Lung microvascular endothelial cell (primary cell): ENCODE data around the gene PLK5. TPM values are rescaled to one million over a fixed set of nuclear protein-coding genes. Genes with fewer than 3 reads are reported as not detected.
"Not testable (repeated sequence)": the region's sequence is repeated elsewhere in the genome, so short reads cannot be mapped to it uniquely, and the experiment has no call there.

Experiments
- DNase-seq, 2 donors: peaks; one replicate each; pipeline versions ENCODE4 v3.0.0 to v3.0.0-alpha.2; 2010; ENCODE audit warnings: low read depth in 2 of 2
- total RNA-seq: library from RNA; depleted of rRNA; stranded (reverse); fragments of >200 nt; gene quantifications from 2 replicates; pipeline ENCODE4 v1.2.1, GENCODE V29; 2014

PLK5 gene
- total RNA-seq, 1 donor from 2014 or later: not detected

DNA sequence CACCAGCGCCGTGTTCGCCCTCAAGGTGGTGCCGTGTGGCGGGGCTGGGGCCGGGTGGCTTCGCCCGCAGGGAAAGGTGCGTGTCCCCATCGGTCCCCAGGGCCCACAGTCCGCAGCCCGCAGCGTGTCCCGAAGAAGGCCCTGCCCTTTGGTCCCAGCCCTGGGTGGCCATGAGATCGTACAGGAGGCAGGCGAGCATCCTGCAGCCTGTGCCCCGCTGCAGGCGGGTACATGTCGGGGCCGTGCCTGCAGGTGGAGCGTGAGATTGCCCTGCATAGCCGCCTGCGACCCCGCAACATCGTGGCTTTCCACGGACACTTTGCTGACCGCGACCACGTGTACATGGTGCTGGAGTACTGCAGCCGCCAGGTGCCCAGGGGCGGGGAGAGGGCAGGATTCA, 1.5 kb downstream of the PLK5 start:
- DNase-seq: no peak

DNA sequence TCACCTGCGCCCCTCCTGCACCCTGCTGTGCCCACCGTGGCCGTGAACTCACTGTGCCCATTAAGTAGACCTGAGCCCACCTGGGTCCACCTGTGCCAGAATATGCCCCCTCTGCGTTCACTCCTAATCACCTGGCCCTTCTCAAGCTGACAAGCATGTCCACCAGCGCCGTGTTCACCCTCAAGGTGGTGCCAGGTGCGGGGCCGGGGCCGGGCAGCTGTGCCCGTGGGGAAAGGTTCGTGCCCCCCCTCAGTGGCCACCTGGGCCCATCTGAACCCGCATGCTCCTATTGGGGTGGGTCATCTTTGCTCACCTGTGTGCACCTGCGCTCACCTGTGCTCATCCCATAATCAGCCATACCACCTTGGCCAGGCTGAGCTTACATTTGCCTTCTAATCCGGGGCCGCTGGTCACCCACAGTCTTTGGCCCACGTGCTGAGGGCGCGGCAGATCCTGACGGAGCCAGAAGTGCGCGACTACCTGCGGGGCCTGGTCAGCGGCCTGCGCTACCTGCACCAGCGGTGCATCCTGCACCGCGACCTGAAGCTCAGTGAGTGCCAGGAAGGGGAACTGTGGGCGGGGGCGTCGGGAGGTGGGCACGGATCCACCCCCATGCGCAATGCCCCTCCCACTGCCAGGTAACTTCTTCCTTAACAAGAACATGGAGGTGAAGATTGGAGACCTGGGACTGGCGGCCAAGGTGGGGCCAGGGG, 2.3 kb downstream of the PLK5 start:
- DNase-seq: no peak

DNA sequence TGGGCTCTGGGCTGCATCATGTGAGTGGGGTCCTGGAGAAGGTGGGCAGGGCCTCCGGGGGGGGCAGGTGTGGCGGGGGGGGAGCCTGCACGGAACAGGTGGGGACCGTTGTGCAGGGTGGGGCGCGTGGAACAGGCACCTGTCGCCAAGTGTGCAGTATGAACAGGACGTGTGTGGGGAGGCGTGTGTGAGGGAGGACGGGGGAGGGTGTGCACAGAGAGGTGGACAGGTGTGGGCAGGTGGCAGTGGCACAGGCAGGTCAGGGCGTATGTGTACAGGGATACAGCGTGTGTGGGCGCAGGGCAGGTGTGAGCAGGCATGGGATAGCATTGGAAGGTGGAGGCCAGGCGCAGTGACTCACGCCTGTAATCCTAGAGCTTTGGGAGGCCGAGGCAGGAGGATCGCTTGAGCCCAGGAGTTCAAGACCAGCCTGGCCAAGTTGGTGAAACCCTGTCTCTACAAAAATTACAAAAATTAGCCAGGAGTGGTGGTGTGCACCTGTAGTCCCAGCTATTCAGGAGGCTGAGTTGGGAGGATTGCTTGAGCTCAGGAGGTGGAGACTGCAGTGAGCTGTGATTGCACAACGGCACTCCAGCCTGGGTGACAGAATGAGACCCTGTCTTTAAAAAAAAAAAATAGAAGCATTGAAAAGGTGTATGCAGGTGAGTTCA, 3.2 kb downstream of the PLK5 start:
- no peak for DNase-seq

DNA sequence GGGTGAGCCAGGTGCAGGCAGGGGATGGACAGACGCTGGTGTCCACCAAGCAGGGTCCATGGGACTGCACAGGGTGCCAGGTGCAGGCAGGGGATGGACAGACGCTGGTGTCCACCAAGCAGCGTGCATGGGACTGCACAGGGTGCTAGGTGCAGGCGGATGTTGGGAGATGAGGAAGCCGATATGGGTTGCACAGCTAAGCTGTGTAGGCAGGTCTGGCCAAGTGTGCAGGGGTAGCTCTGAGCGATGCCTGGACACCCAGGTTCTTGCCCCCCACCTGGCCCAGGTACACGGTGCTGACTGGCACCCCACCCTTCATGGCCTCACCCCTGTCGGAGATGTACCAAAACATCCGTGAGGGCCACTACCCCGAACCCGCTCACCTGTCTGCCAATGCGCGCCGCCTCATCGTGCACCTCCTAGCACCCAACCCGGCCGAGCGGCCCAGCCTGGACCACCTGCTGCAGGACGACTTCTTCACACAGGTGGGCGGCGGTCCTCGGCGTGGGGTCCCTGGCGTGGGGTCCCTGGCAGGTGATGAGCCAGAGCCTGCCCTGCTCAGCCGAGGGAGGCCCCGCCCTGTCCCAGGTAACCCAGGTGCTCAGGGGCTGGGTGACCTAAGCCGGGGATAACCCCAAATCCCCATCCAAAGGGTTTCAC, 3.9 kb downstream of the PLK5 start:
- no peak for DNase-seq

DNA sequence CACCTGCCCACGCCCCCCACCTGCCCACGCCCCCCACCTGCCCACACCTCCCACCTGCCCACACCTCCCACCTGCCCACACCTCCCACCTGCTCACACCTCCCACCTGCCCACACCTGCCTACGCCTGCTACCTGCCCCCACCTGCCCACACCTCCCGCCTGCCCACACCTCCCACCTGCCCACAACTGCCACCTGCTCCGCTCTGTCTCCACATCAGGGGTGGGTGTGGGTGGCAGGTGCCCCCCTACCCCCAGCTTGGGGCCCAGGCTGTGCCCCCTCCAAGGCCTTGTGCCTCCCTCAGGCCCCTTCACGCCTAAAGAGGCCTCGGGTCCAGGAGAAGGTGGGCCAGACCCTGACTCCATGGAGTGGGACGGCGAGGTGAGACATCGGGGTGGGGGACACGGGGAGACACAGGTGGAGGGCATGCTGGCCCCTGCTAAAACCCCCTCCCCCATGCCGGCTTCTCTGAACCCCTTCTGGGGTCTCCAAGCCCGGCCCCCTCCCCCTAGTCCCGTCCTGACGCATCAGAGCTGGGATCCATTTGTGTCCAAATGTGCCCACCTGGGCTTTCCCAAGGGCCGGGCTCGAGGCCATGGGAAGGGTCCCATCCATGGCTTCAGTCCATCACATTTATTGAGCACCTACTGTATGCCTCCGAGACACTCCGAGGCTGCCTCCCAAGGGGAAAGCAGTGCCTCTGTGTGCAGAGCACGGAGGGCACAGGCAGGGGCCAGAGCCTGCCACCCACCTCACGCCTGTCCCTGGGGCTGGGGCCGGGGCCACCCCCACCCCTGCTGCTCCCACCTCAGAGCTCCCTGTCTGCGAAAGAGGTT, 4.9 kb downstream of the PLK5 start:
- DNase-seq: no peak

DNA sequence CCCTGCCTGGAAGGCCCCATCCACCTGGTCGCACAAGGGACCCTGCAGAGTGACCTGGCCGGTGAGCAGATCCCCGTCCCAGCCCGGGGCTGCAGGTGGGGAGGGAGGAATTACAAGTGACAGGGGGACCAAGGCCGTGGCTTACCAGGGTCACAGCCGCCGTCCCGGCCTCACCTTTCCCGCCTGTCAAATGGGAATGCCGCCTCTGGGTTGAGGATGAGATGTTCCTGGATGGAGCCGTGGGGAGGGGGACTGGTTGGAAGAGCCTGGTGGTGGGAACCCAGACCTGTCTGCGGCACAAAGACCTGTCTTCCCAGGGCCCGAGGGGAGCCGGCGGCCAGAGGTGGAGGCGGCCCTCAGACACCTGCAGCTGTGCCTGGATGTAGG, 5.5 kb downstream of the PLK5 start:
- no peak for DNase-seq

DNA sequence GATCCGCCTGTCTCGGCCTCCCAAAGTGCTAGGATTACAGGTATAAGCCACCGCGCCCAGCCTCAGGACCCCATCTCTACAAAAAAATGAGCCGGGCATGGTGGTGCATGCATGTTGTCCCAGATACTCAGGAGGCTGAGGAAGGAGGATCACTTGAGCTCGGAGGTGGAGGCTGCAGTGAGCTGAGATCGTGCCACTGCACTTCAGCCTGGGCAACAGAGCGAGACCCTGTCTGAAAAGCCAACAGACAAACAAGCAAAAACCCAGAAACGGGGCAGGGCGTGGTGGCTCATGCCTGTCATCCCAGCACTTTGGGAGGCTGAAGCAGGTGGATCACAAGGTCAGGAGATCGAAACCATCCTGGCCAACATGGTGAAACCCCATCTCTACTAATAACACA, 7.0 kb downstream of the PLK5 start:
- DNase-seq: not testable (repeated sequence)

DNA sequence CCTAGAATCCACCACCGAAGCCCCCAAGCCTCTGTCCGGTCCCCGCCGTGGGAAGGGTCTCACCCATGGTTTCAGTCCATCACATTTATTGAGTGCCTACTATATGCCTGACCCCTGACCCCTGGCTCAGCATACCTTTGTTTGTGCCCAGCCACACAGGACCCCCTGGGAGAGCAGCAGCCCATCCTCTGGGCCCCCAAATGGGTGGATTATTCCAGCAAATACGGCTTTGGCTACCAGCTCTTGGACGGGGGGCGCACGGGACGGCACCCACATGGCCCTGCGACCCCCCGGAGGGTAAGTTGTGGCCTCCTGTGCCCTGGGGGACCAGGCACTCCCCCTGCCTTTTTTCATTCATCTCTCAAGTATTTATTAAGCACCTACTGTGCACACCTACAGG, 7.7 kb downstream of the PLK5 start:
- DNase-seq: no peak

DNA sequence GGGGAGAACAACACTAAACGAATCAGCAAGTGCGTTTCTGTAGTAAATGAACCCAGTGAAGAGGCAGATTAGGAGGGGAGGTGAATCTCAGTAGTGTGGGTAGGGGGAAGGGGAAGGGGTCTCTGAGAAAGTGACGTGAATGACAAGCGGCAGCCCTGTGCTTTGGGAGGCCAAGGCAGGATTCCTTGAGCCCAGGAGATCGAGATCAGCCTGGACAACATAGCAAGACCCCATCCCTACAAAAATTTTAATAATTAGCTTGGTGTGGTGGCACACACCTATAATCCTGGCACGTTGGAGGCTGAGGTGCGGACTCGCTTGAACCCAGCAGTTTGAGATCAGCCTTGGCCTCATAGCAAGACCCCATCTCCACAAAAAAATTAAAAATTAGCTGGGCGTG, 8.1 kb downstream of the PLK5 start:
- no peak for DNase-seq

DNA sequence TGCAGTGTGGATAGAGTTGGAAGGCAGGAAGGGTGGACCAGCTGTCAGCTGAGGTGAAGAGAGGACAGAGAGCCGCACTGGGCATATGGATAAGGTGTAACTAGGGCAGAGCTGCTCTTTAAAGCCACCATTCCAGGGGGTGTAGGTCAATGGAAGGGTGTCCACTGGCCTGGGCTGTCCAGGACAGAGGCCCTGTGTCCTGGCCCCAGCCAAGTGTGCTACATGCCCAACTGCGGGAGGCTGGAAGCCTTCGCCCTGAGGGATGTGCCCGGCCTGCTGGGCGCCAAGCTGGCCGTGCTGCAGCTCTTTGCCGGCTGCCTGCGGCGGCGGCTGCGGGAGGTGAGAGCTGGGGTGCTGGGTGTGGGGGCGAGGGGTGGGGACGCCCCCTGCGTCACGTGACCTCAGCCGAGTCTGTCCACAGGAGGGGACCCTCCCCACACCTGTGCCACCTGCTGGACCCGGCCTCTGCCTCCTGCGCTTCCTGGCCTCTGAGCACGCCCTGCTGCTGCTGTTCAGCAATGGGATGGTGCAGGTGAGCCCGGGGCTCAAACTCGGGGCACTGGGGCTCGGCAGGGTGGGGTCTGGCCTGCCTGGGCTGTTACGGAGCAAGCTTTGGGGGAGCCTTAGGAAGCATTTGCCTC, 9.8 kb downstream of the PLK5 start:
- DNase-seq: no peak

DNA sequence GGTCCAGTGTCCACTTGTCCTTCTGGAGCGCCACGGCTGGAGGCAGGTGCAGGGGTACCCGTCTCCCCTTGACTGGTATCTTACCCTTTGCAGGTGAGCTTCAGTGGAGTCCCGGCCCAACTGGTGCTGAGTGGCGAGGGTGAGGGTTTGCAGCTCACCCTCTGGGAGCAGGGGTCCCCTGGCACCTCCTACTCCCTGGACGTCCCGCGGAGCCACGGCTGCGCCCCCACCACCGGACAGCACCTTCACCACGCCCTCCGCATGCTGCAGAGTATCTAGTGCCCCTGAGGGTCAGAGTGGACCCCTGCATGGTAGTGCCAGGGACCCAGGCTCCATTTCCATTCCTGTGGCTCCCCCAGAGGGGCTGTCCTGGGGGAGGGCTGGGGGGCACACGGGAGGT, 11.1 kb downstream of the PLK5 start:
- no peak for DNase-seq

DNA sequence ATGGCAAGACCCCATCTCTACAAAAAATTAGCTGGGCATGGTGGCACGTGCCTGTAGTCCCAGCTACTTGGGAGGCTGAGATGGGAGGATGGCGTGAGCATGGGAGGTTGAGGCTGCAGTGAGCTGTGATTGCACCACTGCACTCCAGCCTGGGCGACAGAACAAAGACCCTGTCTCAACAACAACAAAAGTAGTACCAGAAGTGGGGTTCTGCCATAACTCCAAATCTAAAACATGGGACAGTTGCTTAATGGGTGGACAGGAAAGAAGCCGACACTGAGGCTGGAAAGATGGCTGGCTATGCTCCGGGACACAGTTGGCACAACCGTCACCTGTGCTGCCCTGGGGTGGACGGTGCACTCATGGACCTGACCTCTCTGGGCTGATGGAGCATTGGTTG, 11.8 kb downstream of the PLK5 start:
- not testable (repeated sequence) for DNase-seq

DNA sequence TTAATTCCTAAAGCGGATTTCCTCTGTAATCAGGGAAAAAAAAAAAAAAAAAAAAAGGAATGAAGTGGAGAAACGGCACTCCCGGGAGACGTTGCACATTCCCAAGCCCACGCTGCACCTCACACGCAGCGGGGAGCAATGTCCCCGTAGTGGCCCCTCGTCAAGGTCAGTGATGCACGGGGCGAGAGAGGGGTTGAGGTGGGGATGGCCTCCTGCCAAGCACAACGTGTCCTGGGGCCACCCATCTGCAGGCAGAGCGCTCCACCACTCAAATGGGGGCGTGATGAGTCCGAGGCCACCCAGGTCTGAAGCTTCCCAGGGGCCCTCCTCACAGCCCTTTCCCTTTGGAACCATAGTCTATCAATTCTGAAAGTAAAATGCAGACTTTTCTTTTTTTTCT, 15.1 kb downstream of the PLK5 start:
- DNase-seq: no peak

DNA sequence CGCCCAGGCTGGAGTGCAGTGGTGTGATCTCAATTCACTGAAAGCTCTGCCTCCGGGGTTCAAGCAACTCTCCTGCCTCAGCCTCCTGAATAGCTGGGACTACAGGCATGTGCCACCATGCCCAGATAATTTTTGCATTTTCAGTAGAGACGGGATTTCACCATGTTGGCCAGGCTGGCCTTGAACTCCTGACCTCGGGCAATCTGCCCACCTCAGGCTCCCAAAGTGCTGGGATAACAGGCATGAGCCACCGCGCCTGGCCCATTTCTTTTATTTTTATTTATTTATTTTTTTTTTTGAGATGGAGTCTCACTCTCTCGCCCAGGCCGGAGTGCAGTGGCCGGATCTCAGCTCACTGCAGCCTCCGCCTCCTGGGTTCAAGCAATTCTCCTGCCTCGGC, 15.9 kb downstream of the PLK5 start:
- not testable (repeated sequence) for DNase-seq

DNA sequence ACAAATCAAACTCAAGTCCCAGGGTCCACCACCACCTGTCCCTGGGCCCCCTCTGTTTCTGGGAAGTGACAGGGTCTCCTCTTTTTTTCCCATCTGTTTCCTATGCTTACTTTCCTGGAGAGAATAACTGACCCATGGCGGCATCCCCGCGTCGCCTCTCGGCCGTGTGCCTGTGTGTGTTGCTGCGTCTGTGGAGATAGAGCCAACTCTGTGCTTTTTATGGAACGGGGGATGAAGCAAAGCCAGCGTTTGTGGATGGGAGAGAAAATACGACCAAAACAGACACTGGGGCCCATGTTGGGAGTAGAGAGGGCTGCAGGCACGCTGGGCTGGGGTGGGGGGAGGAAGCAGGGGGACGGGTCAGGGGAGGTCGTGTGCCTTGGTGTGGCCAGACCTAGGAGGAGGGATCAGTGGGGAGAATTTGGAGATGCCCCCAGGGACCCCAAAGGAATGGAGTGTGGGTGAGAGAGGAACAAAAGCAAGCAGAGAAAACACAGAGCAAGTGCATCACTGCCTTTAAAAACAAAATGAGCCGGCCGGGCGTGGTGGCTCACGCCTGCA, 16.6 kb downstream of the PLK5 start:
- DNase-seq: no peak

DNA sequence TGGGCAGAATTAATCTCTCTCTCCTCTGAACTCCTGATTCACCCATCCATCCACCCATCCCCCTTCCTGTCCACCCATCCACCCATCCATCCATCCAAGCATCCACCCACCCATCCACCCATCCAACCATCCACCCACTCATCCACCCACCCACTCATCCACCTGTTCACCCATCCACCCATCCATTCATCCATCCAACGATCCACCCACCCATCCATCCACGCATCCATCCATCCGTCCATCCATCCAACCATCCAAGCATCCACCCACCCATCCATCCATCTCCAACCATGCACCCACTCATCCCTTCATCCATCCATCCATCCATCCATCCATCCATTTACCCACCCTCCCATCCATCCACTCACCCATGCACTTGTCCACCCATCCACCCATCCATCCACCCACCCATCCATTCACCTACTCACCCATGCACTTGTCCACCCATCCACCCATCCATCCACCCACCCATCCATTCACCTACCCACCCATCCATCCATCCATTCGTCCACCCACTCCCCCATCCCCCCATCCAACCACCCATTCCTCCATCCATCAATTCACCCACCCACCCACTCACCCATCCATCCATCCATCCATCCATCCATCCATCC, 25.6 kb downstream of the PLK5 start:
- no peak for DNase-seq

DNA sequence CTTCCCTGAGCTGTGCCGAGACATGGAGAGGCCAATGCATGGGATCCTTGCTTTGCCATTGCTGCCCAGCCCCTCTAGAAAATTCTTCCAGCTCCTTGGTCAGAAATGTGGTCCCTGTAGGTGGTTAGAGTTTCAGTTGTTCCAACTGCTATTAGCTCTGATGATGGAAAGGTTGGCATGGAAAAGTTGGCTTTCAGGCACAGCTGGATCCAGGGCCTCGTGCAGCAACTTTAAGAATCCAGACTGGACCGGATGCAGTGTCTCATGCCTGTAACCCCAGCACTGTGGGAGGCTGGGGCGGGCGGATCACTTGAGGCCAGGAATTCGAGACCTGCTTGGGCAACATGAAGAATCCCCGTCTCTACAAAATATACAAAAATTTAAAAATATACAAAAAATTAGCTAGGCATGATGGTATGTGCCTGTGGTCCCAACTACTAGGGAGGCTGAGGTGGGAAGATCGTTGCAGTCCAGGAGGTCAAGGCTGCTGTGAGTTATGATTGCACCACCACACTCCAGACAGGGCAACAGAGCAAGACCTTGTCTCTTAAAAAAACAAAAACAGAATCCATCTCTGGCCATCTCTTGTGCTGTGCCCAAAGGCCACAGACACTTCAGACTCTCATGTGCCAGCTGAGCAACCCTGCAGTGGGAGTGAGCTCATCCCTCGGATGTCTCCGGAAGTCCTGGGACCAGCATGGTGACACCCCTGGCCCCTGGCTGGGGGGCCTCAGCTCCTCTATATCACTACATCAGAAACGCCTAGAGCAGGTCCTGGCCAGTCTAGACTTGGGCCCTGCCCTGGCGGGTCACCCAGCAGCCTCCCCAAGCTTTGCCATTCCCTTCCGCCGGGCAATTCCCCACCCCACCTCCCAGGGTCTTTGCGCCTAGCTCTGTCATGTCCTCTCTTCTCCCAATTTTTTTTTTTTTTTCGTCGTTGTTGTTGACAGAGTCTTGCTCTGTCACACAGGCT, 27.5 kb downstream of the PLK5 start:
- DNase-seq: no peak

DNA sequence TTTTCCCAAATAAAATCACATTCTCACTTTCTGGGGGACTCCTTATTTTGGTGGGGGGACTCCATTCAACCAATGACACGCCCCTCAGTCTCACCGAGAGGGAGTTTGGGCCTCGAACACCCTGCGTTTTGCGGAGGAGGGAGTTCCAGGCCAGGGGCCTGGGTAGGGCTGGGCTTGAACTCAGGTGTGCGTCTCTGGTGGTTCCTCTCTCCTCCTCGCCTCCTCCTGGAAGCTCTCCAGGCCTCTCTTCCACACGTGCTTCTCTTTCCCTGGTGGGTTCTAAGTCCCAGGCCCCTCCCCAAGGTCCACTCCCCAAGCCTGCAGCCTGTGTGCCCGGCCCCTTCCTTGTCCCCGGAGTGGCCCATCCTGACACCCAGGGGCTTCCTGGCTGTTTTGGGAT, 29.5 kb downstream of the PLK5 start:
- DNase-seq: no peak

DNA sequence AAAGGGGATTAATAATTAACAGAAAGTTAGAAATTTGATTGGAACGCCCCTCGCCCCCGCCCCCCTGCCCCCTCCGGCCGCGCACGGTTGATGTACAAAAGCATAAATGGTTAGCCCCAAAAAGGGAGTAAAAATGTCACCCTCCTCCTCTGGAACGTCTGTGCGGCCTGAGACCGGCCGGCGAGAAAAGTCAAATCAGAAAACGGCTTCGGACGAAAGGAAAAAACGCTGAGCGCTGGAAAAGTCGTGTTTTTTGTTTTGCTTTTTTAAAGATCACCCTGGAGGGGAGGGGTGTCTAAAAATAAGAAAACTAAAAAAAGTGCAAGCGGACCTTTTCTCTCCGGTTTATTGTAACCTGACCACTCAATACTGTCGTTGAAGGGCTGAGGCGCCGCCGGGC, 31.1 kb downstream of the PLK5 start:
- no peak for DNase-seq
